B cell (primary cell): ENCODE data around the gene COX10. TPM values are rescaled to one million over a fixed set of nuclear protein-coding genes. Genes with fewer than 3 reads are reported as not detected.

ENCODE experiments used
- ATAC-seq: fragments of 200-7000 bp; cut with Tn5 transposase; one replicate; pipeline ENCODE4 v1.10.0; 2021; ENCODE audit warnings: low read depth, mild to moderate bottlenecking, moderate number of reproducible peaks, moderate library complexity
- CTCF ChIA-PET: fragments of 350-600 bp; sonication (Branson Sonifier 250); formaldehyde crosslinking; loops from one replicate; lab custom pipeline; 2021; ENCODE audit warnings: antibody characterized with exemption, inconsistent platforms; lab: Charles Lee
- POLR2A ChIA-PET: fragments of 350-600 bp; sonication (Branson Sonifier 250); formaldehyde crosslinking; loops from one replicate; lab custom pipeline; 2021; ENCODE audit warnings: antibody characterized with exemption; lab: Charles Lee
- DNase-seq: peaks from one replicate; pipeline ENCODE4 v3.0.0; 2013
- H2AFZ ChIP-seq: 2 replicates; pipeline ENCODE4 v1.6.1; 2012; ENCODE audit warnings: mild to moderate bottlenecking, low read depth, low read length; ENCODE audit not compliant: insufficient read depth, poor library complexity, severe bottlenecking
- H3K27ac ChIP-seq, 2 donors: 1 replicate in 1 of 2; 2 replicates in 1 of 2; pipeline ENCODE4 v1.5.1; 2012 to 2013; ENCODE audit warnings: low read length in 2 of 2, mild to moderate bottlenecking in 2 of 2, moderate library complexity in 1 of 2
- H3K27me3 ChIP-seq, 4 experiments: fragments of 200-600 bp in 1 of 4; sonication (generic) in 1 of 4; replicated peaks in 1 of 4; 1 replicate in 2 of 4; 2 replicates in 2 of 4; pipeline versions ENCODE4 v1.6.1 to v1.7.0; 2013 to 2016; ENCODE audit warnings: low read length in 3 of 4, mild to moderate bottlenecking in 2 of 4, mixed read lengths in 1 of 4, moderate library complexity in 1 of 4; ENCODE audit not compliant: insufficient read depth in 4 of 4, control insufficient read depth in 3 of 4; ENCODE audit errors: control extremely low read depth in 1 of 4
- H3K36me3 ChIP-seq, 2 experiments: replicated peaks in 1 of 2; 1 replicate in 1 of 2; 2 replicates in 1 of 2; pipeline versions ENCODE4 v1.6.1 to v1.7.1; 2013; ENCODE audit warnings: low read length in 1 of 2; ENCODE audit not compliant: insufficient read depth in 2 of 2, control insufficient read depth in 1 of 2; ENCODE audit errors: control extremely low read depth in 1 of 2, extremely low read depth in 1 of 2
- H3K4me1 ChIP-seq, 2 donors: fragments of 200-600 bp in 1 of 2; sonication (generic) in 1 of 2; 1 replicate in 1 of 2; 2 replicates in 1 of 2; pipeline versions ENCODE4 v1.5.1 to v1.6.1; 2013 to 2017; ENCODE audit warnings: low read length in 2 of 2; ENCODE audit not compliant: control insufficient read depth in 2 of 2, insufficient read depth in 2 of 2
- H3K4me2 ChIP-seq: replicated peaks from 2 replicates; pipeline ENCODE3; 2012; ENCODE audit warnings: mild to moderate bottlenecking, low read depth, low read length; ENCODE audit not compliant: poor library complexity, severe bottlenecking
- H3K4me3 ChIP-seq, 5 experiments: fragments of 200-600 bp in 1 of 5; sonication (generic) in 1 of 5; 1 replicate in 3 of 5; 2 replicates in 2 of 5; pipeline versions ENCODE4 v1.5.1 to v1.7.0; 2011 to 2016; ENCODE audit warnings: low read length in 4 of 5, mild to moderate bottlenecking in 4 of 5, low read depth in 2 of 5, control low read depth in 1 of 5, moderate library complexity in 1 of 5; ENCODE audit not compliant: insufficient read depth in 1 of 5; ENCODE audit errors: control extremely low read depth in 1 of 5, extremely low read depth in 1 of 5
- H3K79me2 ChIP-seq: fragments of 200-600 bp; sonication (generic); one replicate; pipeline ENCODE4 v1.6.0; 2016; ENCODE audit warnings: low read length; ENCODE audit not compliant: control insufficient read depth, insufficient read depth
- H3K9ac ChIP-seq: fragments of 200-600 bp; sonication (generic); 2 replicates; pipeline ENCODE4 v1.6.1; 2017; ENCODE audit warnings: mild to moderate bottlenecking, low read length, moderate library complexity
- H3K9me3 ChIP-seq, 3 donors: one replicate each; pipeline versions ENCODE4 v1.6.1 to v1.7.1; 2013; ENCODE audit warnings: low read length in 2 of 3; ENCODE audit not compliant: control insufficient read depth in 2 of 3, insufficient read depth in 1 of 3; ENCODE audit errors: control extremely low read depth in 1 of 3
- H4K20me1 ChIP-seq: 2 replicates; pipeline ENCODE4 v1.6.0; 2012; ENCODE audit warnings: mild to moderate bottlenecking, low read length; ENCODE audit not compliant: insufficient read depth, control insufficient read depth, poor library complexity, severe bottlenecking
- H3K27ac Mint-ChIP-seq: one replicate; pipeline ENCODE4 v1.8.0; 2021; ENCODE audit warnings: mixed read lengths
- H3K27me3 Mint-ChIP-seq: one replicate; pipeline ENCODE4 v1.8.0; 2021; ENCODE audit warnings: mixed read lengths
- H3K4me1 Mint-ChIP-seq: one replicate; pipeline ENCODE4 v1.8.0; 2021; ENCODE audit warnings: mixed read lengths
- H3K4me3 Mint-ChIP-seq: one replicate; pipeline ENCODE4 v1.8.0; 2021; ENCODE audit warnings: mixed read lengths
- H3K9me3 Mint-ChIP-seq: one replicate; pipeline ENCODE4 v1.8.0; 2022; ENCODE audit warnings: mixed read lengths; ENCODE audit not compliant: insufficient read depth
- CTCF ChIP-seq: fragments of 200-600 bp; IDR thresholded peaks from one replicate; pipeline ENCODE4 v1.8.0; 2022; ENCODE audit warnings: antibody characterized with exemption, mild to moderate bottlenecking
- EZH2 ChIP-seq: IDR thresholded peaks from 2 replicates; pipeline ENCODE4 v1.6.1; 2012; ENCODE audit warnings: borderline replicate concordance, low read depth, mild to moderate bottlenecking, moderate library complexity, low read length; ENCODE audit not compliant: insufficient read depth, poor library complexity, severe bottlenecking
- WGBS: methylation state at CpG from one replicate; pipeline ENCODE4 v1.1.5; 2013; ENCODE audit warnings: missing lambda C conversion rate; ENCODE audit not compliant: insufficient coverage; 5-methylcytosine and 5-hydroxymethylcytosine counted together
- intact Hi-C: fragments of 100-400 bp; cut with micrococcal nuclease; formaldehyde crosslinking; loops from one replicate; pipeline ENCODE4 v1.10.0; 2022
- polyA plus RNA-seq: library from polyadenylated mRNA; depleted of rRNA; stranded (reverse); fragments of >200 nt; gene quantifications from 2 replicates; pipeline ENCODE4 v1.2.3, GENCODE V29; 2012
- total RNA-seq, 2 donors: library from RNA; stranded (reverse); fragments of 120-200 nt in 1 of 2; gene quantifications; 1 replicate in 1 of 2; 2 replicates in 1 of 2; pipeline versions ENCODE4 v1.2.3 to v1.2.4, GENCODE V29; 2013 to 2022

The COX10 gene
- total and polyA plus RNA-seq, 2 donors (not counting 1 experiment from before 2014, with no cell fraction given) = 21.8 to 23.3 TPM

- no peaks in the 10 kb centered on the region for H3K9me3 Mint-ChIP-seq
- no peaks in the 10 kb centered on the region for H3K4me1 ChIP-seq
- H3K27me3 Mint-ChIP-seq = no peaks in the 10 kb centered on the region
- 97% methylated on average over 4 of the region's 4 CpGs for WGBS
- no peaks in the 10 kb centered on the region for H3K27me3 ChIP-seq
- no peaks in the 10 kb centered on the region for H3K9me3 ChIP-seq
- no peak overlapping the region for H3K9ac ChIP-seq
- DNase-seq (no peak), ATAC-seq (no peak)
- ChIA-PET CTCF (no interaction called here), POLR2A (no interaction called here)
- peaks cover 21% of the 10 kb centered on the region for H3K79me2 ChIP-seq
- peaks cover 1% of the 10 kb centered on the region for H3K4me1 Mint-ChIP-seq
- H3K36me3 ChIP-seq = peaks cover 8 to 37% of the 10 kb centered on the region in 2 experiments
- no peak overlapping the region for H3K4me3 Mint-ChIP-seq
- H3K4me3 ChIP-seq = no peak overlapping the region
- TF ChIP-seq CTCF (no peak), EZH2 (no peak)
- intact Hi-C loops = no loop called here
- no peaks in the 10 kb centered on the region for H4K20me1 ChIP-seq
- no peak overlapping the region for H3K27ac Mint-ChIP-seq
- H3K27ac ChIP-seq = no peak overlapping the region
- H2AFZ ChIP-seq = no peak overlapping the region
- no peak overlapping the region for H3K4me2 ChIP-seq
Observed at GRCh38 chr17:14080847-14081251, 11.5 kb downstream of the COX10 start.

- ATAC-seq (no peak), DNase-seq (no peak)
- H3K79me2 ChIP-seq = peaks cover 38% of the 10 kb centered on the region
- H3K9me3 ChIP-seq = no peaks in the 10 kb centered on the region
- no peaks in the 10 kb centered on the region for H3K4me1 ChIP-seq
- H3K4me3 Mint-ChIP-seq = no peak overlapping the region
- no peak overlapping the region for H3K4me3 ChIP-seq
- CTCF ChIA-PET = no interaction called here
- no peak overlapping the region for H3K27ac ChIP-seq
- no peaks in the 10 kb centered on the region for H3K9me3 Mint-ChIP-seq
- H3K9ac ChIP-seq = no peak overlapping the region
- no peak overlapping the region for H3K27ac Mint-ChIP-seq
- no peak overlapping the region for H2AFZ ChIP-seq
- H3K4me2 ChIP-seq = no peak overlapping the region
- 100% methylated on average over 6 of the region's 8 CpGs for WGBS
- no peaks in the 10 kb centered on the region for H3K27me3 ChIP-seq
- no peak for TF ChIP-seq CTCF
- no peak for TF ChIP-seq EZH2
- peaks cover 4% of the 10 kb centered on the region for H4K20me1 ChIP-seq
- peaks cover 5 to 27% of the 10 kb centered on the region in 2 experiments for H3K36me3 ChIP-seq
- H3K27me3 Mint-ChIP-seq = no peaks in the 10 kb centered on the region
- intact Hi-C loops = no loop called here
- POLR2A ChIA-PET = no interaction called here
- H3K4me1 Mint-ChIP-seq = peaks cover 4% of the 10 kb centered on the region
Observed at GRCh38 chr17:14082848-14083247, 13.5 kb downstream of the COX10 start.
